Measurements from ENCODE around the gene SRRM5. TPM values are rescaled to one million over a fixed set of nuclear protein-coding genes. Genes with fewer than 3 reads are reported as not detected.

The SRRM5 gene
- total RNA-seq, 1 donor from 2014 or later, result 0.98 TPM

GRCh38 chr19:43609872-43610271, 2.0 kb upstream of the SRRM5 start:
- Histone ChIP-seq H3K27me3 (no peaks in the 10 kb centered on the region), H3K4me1 (peaks cover 15% of the 10 kb centered on the region), H3K27ac (no peak overlapping the region), H3K36me3 (peaks cover 0 to 17% of the 10 kb centered on the region in 2 donors), H3K9me3 (no peaks in the 10 kb centered on the region), H3K4me3 (no peak overlapping the region)
- intact Hi-C loops (cut with DNase I), result no loop called here
- TF ChIP-seq POLR2AphosphoS5 (IDR thresholded peaks at IDR 0.05; ENCODE audit: insufficient read depth in 1 of 2, low read depth in 1 of 2) (no peak), POLR2A (IDR thresholded peaks at IDR 0.05) (no peak), CTCF (IDR thresholded peaks at IDR 0.05) (no peak)
- DNase-seq (ENCODE audit: extremely low spot score in 2 of 2), result no peak

GRCh38 chr19:43610493-43610892, 1.4 kb upstream of the SRRM5 start:
- intact Hi-C loops (cut with DNase I), result no loop called here
- DNase-seq (ENCODE audit: extremely low spot score in 2 of 2), result no peak
- Histone ChIP-seq H3K27ac (no peak overlapping the region), H3K36me3 (peaks cover 0 to 17% of the 10 kb centered on the region in 2 donors), H3K4me1 (peaks cover 15% of the 10 kb centered on the region), H3K27me3 (no peaks in the 10 kb centered on the region), H3K4me3 (no peak overlapping the region), H3K9me3 (no peaks in the 10 kb centered on the region)
- TF ChIP-seq POLR2A (IDR thresholded peaks at IDR 0.05) (no peak), CTCF (IDR thresholded peaks at IDR 0.05) (no peak), POLR2AphosphoS5 (IDR thresholded peaks at IDR 0.05; ENCODE audit: insufficient read depth in 1 of 2, low read depth in 1 of 2) (no peak)

- Histone ChIP-seq H3K27me3 (no peaks in the 10 kb centered on the region), H3K36me3 (peaks cover 0 to 12% of the 10 kb centered on the region in 2 donors), H3K4me1 (no peaks in the 10 kb centered on the region), H3K27ac (no peak overlapping the region), H3K9me3 (no peaks in the 10 kb centered on the region), H3K4me3 (no peak overlapping the region)
- intact Hi-C loops (cut with DNase I), result no loop called here
- no peak for TF ChIP-seq POLR2A (IDR thresholded peaks at IDR 0.05)
- no peak for TF ChIP-seq POLR2AphosphoS5 (IDR thresholded peaks at IDR 0.05; ENCODE audit: insufficient read depth in 1 of 2, low read depth in 1 of 2)
- TF ChIP-seq CTCF (IDR thresholded peaks at IDR 0.05), result no peak
- no peak for DNase-seq (ENCODE audit: extremely low spot score in 2 of 2)
Observed at GRCh38 chr19:43612374-43612773, 486 bp downstream of the SRRM5 start.

- intact Hi-C loops (cut with DNase I), result no loop called here
- Histone ChIP-seq H3K9me3 (no peaks in the 10 kb centered on the region), H3K4me3 (no peak overlapping the region), H3K4me1 (peaks cover 19% of the 10 kb centered on the region), H3K36me3 (peaks cover 0 to 12% of the 10 kb centered on the region in 2 donors), H3K27me3 (no peaks in the 10 kb centered on the region), H3K27ac (no peak overlapping the region)
- DNase-seq (ENCODE audit: extremely low spot score in 2 of 2), result no peak
- TF ChIP-seq POLR2A (IDR thresholded peaks at IDR 0.05), result no peak
- no peak for TF ChIP-seq CTCF (IDR thresholded peaks at IDR 0.05)
- no peak for TF ChIP-seq POLR2AphosphoS5 (IDR thresholded peaks at IDR 0.05; ENCODE audit: insufficient read depth in 1 of 2, low read depth in 1 of 2)
Observed at GRCh38 chr19:43616306-43616705, 4.4 kb downstream of the SRRM5 start.

GRCh38 chr19:43616954-43617353, 5.1 kb downstream of the SRRM5 start:
- no peak overlapping the region for H3K27ac ChIP-seq
- no peaks in the 10 kb centered on the region for H3K27me3 ChIP-seq
- H3K4me3 ChIP-seq, result no peak overlapping the region
- TF ChIP-seq POLR2AphosphoS5 (IDR thresholded peaks at IDR 0.05; ENCODE audit: insufficient read depth in 1 of 2, low read depth in 1 of 2) (no peak), POLR2A (IDR thresholded peaks at IDR 0.05) (no peak), CTCF (IDR thresholded peaks at IDR 0.05) (no peak)
- H3K4me1 ChIP-seq, result peaks cover 19% of the 10 kb centered on the region
- no peak for DNase-seq (ENCODE audit: extremely low spot score in 2 of 2)
- H3K36me3 ChIP-seq, result peaks cover 0 to 12% of the 10 kb centered on the region in 2 donors
- no peaks in the 10 kb centered on the region for H3K9me3 ChIP-seq
- intact Hi-C loops (cut with DNase I), result no loop called here

All from vagina (tissue), 2 donors.